ENCODE measurements around the gene ACSM6.
"Not testable (repeated sequence)": the region's sequence is repeated elsewhere in the genome, so short reads cannot be mapped to it uniquely, and the experiment has no call there.

The ACSM6 gene

DNA sequence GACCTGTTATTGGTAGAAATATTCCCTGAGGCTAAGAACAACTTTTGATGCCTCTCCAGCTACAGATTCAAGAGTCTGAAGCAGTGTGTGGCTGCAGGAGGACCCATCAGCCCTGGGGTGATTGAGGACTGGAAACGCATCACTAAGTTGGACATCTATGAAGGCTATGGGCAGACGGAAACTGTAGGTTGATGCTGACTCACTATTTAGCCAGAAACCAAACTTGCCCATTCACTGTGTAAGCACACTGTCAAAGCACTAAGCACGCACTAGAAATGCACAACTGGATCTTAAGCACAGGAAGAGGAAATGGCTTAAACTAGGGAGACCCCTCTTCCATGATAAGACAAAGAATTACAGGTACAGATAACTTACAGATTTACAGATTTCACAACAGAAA is 20.8 kb downstream of the ACSM6 start:
- Histone ChIP-seq H3K9me3 (ENCODE audit: control extremely low read depth in 1 of 5, control insufficient read depth in 4 of 5, insufficient read depth in 2 of 5, low read depth in 1 of 5, low read length in 4 of 5) (no peaks in the 10 kb centered on the region), H3K27ac (ENCODE audit: insufficient read depth in 1 of 2, low read depth in 1 of 2, low read length in 2 of 2, poor library complexity in 1 of 2, severe bottlenecking in 2 of 2) (no peak overlapping the region), H3K4me1 (ENCODE audit: control extremely low read depth in 1 of 4, control insufficient read depth in 4 of 4, insufficient read depth in 4 of 4, low read length in 3 of 4) (peaks cover 0 to 24% (median 7%) of the 10 kb centered on the region in 4 experiments), H3K27me3 (replicated peaks in 2 of 5; ENCODE audit: control insufficient read depth in 4 of 5, insufficient read depth in 5 of 5, low read length in 4 of 5) (no peaks in the 10 kb centered on the region), H3K36me3 (ENCODE audit: control insufficient read depth in 4 of 4, insufficient read depth in 4 of 4, low read length in 3 of 4) (no peaks in the 10 kb centered on the region), H3K4me3 (ENCODE audit: control insufficient read depth in 1 of 7, extremely low read depth in 1 of 7, insufficient read depth in 4 of 7, low read depth in 2 of 7, low read length in 6 of 7) (peak overlapping the region in 1 of 7 experiments; percentile 17)
- CTCF ChIA-PET, result interaction anchor here (0.9 kb wide), 1 partner anchor 131 kb away, joined by 3 read pairs; no protein-coding TSS in a partner anchor
- POLR2A ChIA-PET, result no interaction called here
- DNase-seq, result peak; percentile 23 to 75 (median 61)
- 0% methylated on average over 1 of the region's 3 CpGs for WGBS (ENCODE audit: insufficient coverage)

DNA sequence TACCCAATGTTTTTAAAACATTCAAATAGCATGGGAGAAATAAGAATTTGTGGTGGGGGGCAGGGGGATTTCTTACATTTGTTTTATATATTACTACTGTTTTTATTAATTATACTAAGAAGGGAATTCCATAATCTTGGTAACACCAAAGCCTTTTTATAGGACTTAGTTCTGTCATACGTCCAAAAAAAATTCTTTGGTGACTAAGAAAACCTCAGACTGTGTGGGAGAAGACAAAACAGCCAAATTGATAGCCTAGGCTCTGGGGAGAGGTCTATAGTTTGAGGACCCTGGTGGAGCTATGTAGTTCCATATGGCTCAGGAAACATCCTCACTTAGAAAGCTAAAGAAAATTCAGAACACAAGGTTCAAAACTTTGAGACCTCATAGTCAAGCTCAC is 23.4 kb downstream of the ACSM6 start:
- Histone ChIP-seq H3K4me1 (ENCODE audit: control extremely low read depth in 1 of 4, control insufficient read depth in 4 of 4, insufficient read depth in 4 of 4, low read length in 3 of 4) (peaks cover 0 to 24% (median 7%) of the 10 kb centered on the region in 4 experiments), H3K27ac (ENCODE audit: insufficient read depth in 1 of 2, low read depth in 1 of 2, low read length in 2 of 2, poor library complexity in 1 of 2, severe bottlenecking in 2 of 2) (no peak overlapping the region), H3K4me3 (ENCODE audit: control insufficient read depth in 1 of 7, extremely low read depth in 1 of 7, insufficient read depth in 4 of 7, low read depth in 2 of 7, low read length in 6 of 7) (no peak overlapping the region), H3K27me3 (replicated peaks in 2 of 5; ENCODE audit: control insufficient read depth in 4 of 5, insufficient read depth in 5 of 5, low read length in 4 of 5) (no peaks in the 10 kb centered on the region), H3K9me3 (ENCODE audit: control extremely low read depth in 1 of 5, control insufficient read depth in 4 of 5, insufficient read depth in 2 of 5, low read depth in 1 of 5, low read length in 4 of 5) (no peaks in the 10 kb centered on the region), H3K36me3 (ENCODE audit: control insufficient read depth in 4 of 4, insufficient read depth in 4 of 4, low read length in 3 of 4) (peaks cover 0 to 2% (median 0%) of the 10 kb centered on the region in 4 experiments)
- no peak for DNase-seq
- ChIA-PET CTCF (no interaction called here), POLR2A (no interaction called here)
- WGBS (ENCODE audit: insufficient coverage), result no CpG with 5 or more reads among the region's 1 CpG

- peaks cover 0 to 8% (median under 1%) of the 10 kb centered on the region in 4 experiments for H3K4me1 ChIP-seq (ENCODE audit: control extremely low read depth in 1 of 4, control insufficient read depth in 4 of 4, insufficient read depth in 4 of 4, low read length in 3 of 4)
- ChIA-PET POLR2A (no interaction called here), CTCF (no interaction called here)
- no peak for DNase-seq
- no peaks in the 10 kb centered on the region for H3K27me3 ChIP-seq (replicated peaks in 2 of 5; ENCODE audit: control insufficient read depth in 4 of 5, insufficient read depth in 5 of 5, low read length in 4 of 5)
- H3K36me3 ChIP-seq (ENCODE audit: control insufficient read depth in 4 of 4, insufficient read depth in 4 of 4, low read length in 3 of 4), result peaks cover 0 to 4% (median 1%) of the 10 kb centered on the region in 4 experiments
- no peak overlapping the region for H3K4me3 ChIP-seq (ENCODE audit: control insufficient read depth in 1 of 7, extremely low read depth in 1 of 7, insufficient read depth in 4 of 7, low read depth in 2 of 7, low read length in 6 of 7)
- no CpG with 5 or more reads among the region's 3 CpGs for WGBS (ENCODE audit: insufficient coverage)
- no peak overlapping the region for H3K27ac ChIP-seq (ENCODE audit: insufficient read depth in 1 of 2, low read depth in 1 of 2, low read length in 2 of 2, poor library complexity in 1 of 2, severe bottlenecking in 2 of 2)
- no peaks in the 10 kb centered on the region for H3K9me3 ChIP-seq (ENCODE audit: control extremely low read depth in 1 of 5, control insufficient read depth in 4 of 5, insufficient read depth in 2 of 5, low read depth in 1 of 5, low read length in 4 of 5)
These were observed 26.5 kb downstream of the ACSM6 start for GRCh38 chr10:95220539-95220938.

- Histone ChIP-seq H3K4me1 (ENCODE audit: control extremely low read depth in 1 of 4, control insufficient read depth in 4 of 4, insufficient read depth in 4 of 4, low read length in 3 of 4) (peaks cover 0 to 6% (median 0%) of the 10 kb centered on the region in 4 experiments), H3K9me3 (ENCODE audit: control extremely low read depth in 1 of 5, control insufficient read depth in 4 of 5, insufficient read depth in 2 of 5, low read depth in 1 of 5, low read length in 4 of 5) (no peaks in the 10 kb centered on the region), H3K27ac (ENCODE audit: insufficient read depth in 1 of 2, low read depth in 1 of 2, low read length in 2 of 2, poor library complexity in 1 of 2, severe bottlenecking in 2 of 2) (no peak overlapping the region), H3K27me3 (replicated peaks in 2 of 5; ENCODE audit: control insufficient read depth in 4 of 5, insufficient read depth in 5 of 5, low read length in 4 of 5) (no peaks in the 10 kb centered on the region), H3K36me3 (ENCODE audit: control insufficient read depth in 4 of 4, insufficient read depth in 4 of 4, low read length in 3 of 4) (peaks cover 0 to 4% (median 1%) of the 10 kb centered on the region in 4 experiments), H3K4me3 (ENCODE audit: control insufficient read depth in 1 of 7, extremely low read depth in 1 of 7, insufficient read depth in 4 of 7, low read depth in 2 of 7, low read length in 6 of 7) (no peak overlapping the region)
- 75% methylated on average over 4 of the region's 5 CpGs for WGBS (ENCODE audit: insufficient coverage)
- ChIA-PET POLR2A (no interaction called here), CTCF (no interaction called here)
- no peak for DNase-seq
These were observed 27.1 kb downstream of the ACSM6 start for GRCh38 chr10:95221124-95221523.

DNA sequence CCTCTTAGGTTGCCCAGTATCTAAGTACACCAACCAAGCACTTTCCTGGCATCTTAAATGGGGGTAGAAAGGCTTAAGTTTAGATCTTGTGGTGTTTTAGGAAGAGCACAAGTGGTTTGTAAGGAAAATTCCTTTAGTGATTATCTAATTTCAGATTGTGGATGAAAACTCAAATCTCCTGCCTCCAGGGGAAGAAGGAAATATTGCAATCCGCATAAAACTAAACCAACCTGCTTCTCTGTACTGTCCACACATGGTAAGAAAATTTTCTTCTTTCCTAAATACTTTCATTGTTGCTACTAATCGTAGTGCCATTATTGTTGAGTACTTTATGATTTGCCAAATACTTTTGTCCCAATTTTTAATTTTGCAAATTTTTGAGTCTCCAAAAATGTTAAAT is 31.1 kb downstream of the ACSM6 start:
- ChIA-PET POLR2A (no interaction called here), CTCF (no interaction called here)
- no peak for DNase-seq
- H3K4me3 ChIP-seq (ENCODE audit: control insufficient read depth in 1 of 7, extremely low read depth in 1 of 7, insufficient read depth in 4 of 7, low read depth in 2 of 7, low read length in 6 of 7), result no peak overlapping the region
- H3K27ac ChIP-seq (ENCODE audit: insufficient read depth in 1 of 2, low read depth in 1 of 2, low read length in 2 of 2, poor library complexity in 1 of 2, severe bottlenecking in 2 of 2), result no peak overlapping the region
- H3K4me1 ChIP-seq (ENCODE audit: control extremely low read depth in 1 of 4, control insufficient read depth in 4 of 4, insufficient read depth in 4 of 4, low read length in 3 of 4), result no peaks in the 10 kb centered on the region
- H3K27me3 ChIP-seq (replicated peaks in 2 of 5; ENCODE audit: control insufficient read depth in 4 of 5, insufficient read depth in 5 of 5, low read length in 4 of 5), result no peaks in the 10 kb centered on the region
- WGBS (ENCODE audit: insufficient coverage), result no CpG with 5 or more reads among the region's 2 CpGs
- no peaks in the 10 kb centered on the region for H3K9me3 ChIP-seq (ENCODE audit: control extremely low read depth in 1 of 5, control insufficient read depth in 4 of 5, insufficient read depth in 2 of 5, low read depth in 1 of 5, low read length in 4 of 5)
- peaks cover 0 to 4% (median 1%) of the 10 kb centered on the region in 4 experiments for H3K36me3 ChIP-seq (ENCODE audit: control insufficient read depth in 4 of 4, insufficient read depth in 4 of 4, low read length in 3 of 4)

- DNase-seq; H3K4me1 ChIP-seq (ENCODE audit: control extremely low read depth in 1 of 4, control insufficient read depth in 4 of 4, insufficient read depth in 4 of 4, low read length in 3 of 4); H3K4me3 ChIP-seq (ENCODE audit: control insufficient read depth in 1 of 7, extremely low read depth in 1 of 7, insufficient read depth in 4 of 7, low read depth in 2 of 7, low read length in 6 of 7); H3K9me3 ChIP-seq (ENCODE audit: control extremely low read depth in 1 of 5, control insufficient read depth in 4 of 5, insufficient read depth in 2 of 5, low read depth in 1 of 5, low read length in 4 of 5); H3K36me3 ChIP-seq (ENCODE audit: control insufficient read depth in 4 of 4, insufficient read depth in 4 of 4, low read length in 3 of 4); POLR2A ChIA-PET; H3K27me3 ChIP-seq (replicated peaks in 2 of 5; ENCODE audit: control insufficient read depth in 4 of 5, insufficient read depth in 5 of 5, low read length in 4 of 5); H3K27ac ChIP-seq (ENCODE audit: insufficient read depth in 1 of 2, low read depth in 1 of 2, low read length in 2 of 2, poor library complexity in 1 of 2, severe bottlenecking in 2 of 2): not testable (repeated sequence)
- CTCF ChIA-PET, result interaction anchor here (1.1 to 1.2 kb wide), 2 partner anchors 15 to 23 kb away, joined by 4 read pairs; no protein-coding TSS in a partner anchor
- 100% methylated on average over 7 of the region's 14 CpGs for whole genome bisulfite sequencing (ENCODE audit: insufficient coverage)
These were observed 35.1 kb downstream of the ACSM6 start for GRCh38 chr10:95228934-95229723.
